SH-SY5Y (cell line): ENCODE results near the gene CACNG4.

Experiments used
- GATA2 ChIP-seq: IDR thresholded peaks from 2 replicates; pipeline ENCODE4 v1.6.1; 2011; ENCODE audit warnings: mild to moderate bottlenecking, low read depth, low read length
- GATA3 ChIP-seq: IDR thresholded peaks from 2 replicates; pipeline ENCODE4 v1.6.1; 2011; ENCODE audit warnings: low read depth, mild to moderate bottlenecking, low read length, moderate library complexity

DNA sequence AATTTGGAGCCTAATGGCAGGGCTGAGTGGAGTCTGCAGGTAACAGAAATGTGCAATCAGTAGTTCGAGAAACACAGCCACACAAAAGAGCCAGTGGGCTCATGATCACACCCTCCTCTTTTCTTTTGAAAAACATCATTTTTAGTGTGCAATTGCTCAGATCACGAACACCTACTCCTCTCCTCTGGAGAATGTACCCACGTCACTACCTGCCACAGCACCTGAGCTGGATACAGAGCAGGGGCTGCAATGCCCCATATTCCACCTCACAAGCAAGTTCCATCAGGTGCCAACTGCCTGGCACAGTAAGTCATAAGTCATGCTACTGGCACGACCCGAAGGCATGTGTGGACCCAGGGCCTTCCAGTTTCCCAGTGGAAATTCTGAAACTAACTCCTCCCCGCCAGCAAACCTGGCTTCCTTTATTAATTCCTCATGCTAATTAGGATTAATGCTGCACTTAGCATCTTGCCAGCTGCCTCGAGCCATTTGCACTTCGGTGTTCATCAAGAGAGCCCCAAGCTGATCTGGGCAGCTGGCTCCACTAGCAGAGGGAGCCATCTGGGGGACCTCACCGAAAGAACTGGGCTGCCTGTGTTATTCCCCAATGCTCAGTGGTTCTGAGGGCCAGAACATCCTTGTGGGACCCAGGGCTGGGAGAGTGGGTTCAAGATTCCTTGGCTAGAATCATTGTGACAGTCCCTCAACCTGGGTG lies 2.4 kb downstream of the CACNG4 start:
- TF ChIP-seq GATA2 (no peak), GATA3 (no peak)
